ENCODE measurements around the gene ELOA. TPM values are rescaled to one million over a fixed set of nuclear protein-coding genes. Genes with fewer than 3 reads are reported as not detected.
A peak's percentile ranks its signal among the peaks of the same experiment; 100 is the strongest.
"Not testable (repeated sequence)": the region's sequence is repeated elsewhere in the genome, so short reads cannot be mapped to it uniquely, and the experiment has no call there.

The ELOA gene
- total RNA-seq, 1 experiment from 2014 or later = 70.7 TPM

DNA sequence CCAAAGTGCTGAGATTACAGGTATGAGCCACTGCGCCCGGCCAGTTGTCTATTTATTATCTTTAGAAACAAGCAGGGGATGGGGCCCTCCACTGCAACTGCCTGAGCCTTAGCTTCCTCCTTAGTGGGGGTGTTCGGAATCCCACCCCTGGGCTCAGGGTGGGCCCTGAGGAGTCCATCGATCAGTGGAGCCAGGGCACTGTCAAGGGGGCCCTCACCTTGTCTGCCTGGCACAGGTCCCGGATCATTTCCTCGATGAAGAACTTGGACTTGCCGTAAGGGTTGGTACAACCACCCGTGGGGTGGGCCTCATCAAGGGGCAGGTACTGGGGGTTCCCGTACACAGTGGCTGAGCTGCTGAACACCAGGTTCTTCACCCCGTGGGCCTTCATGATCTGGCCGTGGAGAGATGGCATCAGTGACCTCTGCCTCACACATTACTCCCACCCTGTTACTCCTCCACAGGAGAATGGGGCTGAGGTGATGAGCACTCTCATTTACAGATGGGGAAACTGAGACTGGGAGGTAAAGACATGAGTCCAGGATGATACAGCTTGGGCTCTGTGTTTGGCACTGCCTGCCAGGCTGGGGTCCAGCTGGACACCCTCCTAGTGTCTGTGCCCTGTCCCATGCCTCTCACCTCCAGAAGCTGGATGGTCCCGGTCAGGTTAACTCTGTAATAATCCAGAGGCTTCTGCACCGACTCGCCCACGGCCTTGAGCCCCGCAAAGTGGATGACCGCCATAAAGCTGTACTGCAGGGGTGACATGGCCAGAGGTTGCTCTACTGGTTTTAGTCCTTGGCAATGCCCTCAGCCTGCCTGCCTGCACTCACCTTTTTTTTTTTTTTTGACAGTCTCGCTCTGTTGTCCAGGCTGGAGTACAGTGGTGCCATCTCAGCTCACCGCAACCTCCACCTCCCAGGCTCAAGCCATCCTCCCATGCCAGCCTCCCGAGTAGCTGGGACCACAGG lies 54.5 kb downstream of the ELOA start:
- DNase-seq (ENCODE audit: low spot score) = no peak
- in situ Hi-C loops (cut with HindIII; ENCODE audit: low sequenced_read_pairs) = no loop called here

DNA sequence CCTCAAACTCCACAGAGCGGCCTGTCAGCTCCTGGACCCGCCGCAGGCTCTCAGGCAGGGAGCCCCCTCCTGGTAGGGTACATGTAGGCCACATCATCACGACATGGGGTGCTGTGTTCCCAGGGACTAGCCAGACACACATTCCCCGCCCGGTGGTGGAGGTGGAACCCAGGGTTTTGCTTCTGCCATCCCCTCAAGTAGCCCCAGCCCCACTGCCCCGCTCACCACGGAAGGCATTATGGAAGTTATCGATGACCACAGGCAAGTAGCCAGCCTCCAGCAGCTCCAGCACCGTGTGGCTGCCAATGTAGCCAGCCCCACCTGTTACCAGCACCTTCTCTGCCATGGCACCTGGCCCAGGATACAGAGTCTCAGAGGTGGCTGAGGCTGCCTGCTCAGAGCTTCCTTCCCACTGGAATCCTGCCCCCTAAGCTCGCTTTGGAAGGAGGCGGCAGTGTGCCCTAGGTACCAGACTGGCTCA lies 55.4 kb downstream of the ELOA start:
- in situ Hi-C loops (cut with HindIII; ENCODE audit: low sequenced_read_pairs) = no loop called here
- no peak for DNase-seq (ENCODE audit: low spot score)

- in situ Hi-C loops (cut with HindIII; ENCODE audit: low sequenced_read_pairs) = no loop called here
Measured at GRCh38 chr1:23799255-23799569, 55.9 kb downstream of the ELOA start.

GRCh38 chr1:23799570-23800399 lies 56.5 kb downstream of the ELOA start:
- DNase-seq (ENCODE audit: low spot score) = no peak
- in situ Hi-C loops (cut with HindIII; ENCODE audit: low sequenced_read_pairs) = no loop called here

More at GRCh38 chr1:23799255-23799569, 55.9 kb downstream of the ELOA start:
- no peak for DNase-seq (ENCODE audit: low spot score)

DNA sequence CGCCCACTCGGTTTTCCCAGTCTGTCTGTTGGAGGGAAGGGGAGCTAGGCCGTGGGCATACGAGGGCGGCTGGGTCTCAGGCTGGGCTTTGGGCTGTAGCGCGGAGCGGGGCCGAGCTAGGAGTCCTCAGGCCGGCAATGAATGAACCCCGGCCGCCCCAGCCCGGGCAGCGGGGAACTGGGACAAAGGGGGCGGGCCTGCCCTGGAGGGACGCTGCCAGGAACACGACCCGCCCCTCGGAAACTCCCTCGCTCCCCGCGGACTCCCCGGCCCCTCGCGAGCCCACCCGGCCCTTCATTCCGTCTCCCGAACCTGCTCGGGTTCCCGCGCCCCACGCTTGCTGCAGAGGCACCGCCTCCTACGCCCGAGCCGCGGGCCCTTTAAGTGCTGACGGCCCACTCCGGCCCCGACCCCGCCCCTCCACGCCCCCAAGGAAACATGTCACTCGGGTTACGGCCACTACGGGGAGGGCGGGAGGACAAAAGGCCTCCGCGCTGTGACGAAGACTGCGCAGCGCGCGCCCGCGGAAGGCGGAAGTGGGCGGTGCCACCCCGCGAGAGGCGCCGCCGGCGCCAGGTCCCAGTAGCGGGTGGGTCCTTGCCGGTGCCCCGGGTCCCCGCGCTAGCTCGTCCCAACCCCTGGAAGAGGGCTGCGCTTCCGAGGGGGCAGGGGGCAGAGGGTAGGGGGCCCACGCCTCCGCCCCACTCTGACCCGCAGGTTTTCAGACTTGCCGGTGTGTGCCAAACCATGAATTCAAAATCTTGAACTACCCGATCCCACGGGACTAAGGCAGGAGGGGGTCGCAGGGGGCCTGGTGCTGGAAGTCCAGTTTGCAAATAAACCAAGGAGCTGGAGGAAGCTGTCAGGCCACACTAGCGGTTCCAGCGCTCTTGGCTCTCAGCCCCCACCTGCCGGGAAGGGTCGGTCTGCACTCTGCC lies 57.4 kb downstream of the ELOA start, which contains the start of gene GALE:
GALE (minus strand) TSS at position 355 of the 938 bp plus-strand sequence. CDS start 1,747 bp downstream, outside the sequence.
- in situ Hi-C loops (cut with HindIII; ENCODE audit: low sequenced_read_pairs) = no loop called here
- peak; percentile 95 for DNase-seq (ENCODE audit: low spot score)

DNA sequence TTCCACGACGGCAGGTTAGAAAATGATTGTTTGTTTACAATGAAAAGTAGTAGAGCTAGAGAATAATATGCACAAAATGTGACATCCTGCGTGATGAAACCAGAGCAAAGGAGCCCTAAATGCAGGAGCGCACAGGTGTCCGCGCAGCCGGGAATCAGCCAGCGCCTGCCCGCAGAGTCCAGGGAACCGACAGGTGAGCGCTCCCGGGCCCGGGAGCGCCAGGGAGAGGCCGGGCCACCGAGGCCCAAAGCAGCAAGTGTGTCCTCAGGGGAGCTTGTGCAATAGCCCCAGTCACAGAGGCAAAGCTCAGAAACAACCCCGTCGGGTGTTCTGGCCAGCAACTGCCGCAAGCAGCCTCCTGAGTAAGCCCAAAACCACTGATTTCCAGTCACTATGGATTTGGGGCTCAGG lies 58.1 kb downstream of the ELOA start:
- in situ Hi-C loops (cut with HindIII; ENCODE audit: low sequenced_read_pairs) = no loop called here
- peak; percentile 38 for DNase-seq (ENCODE audit: low spot score)

GRCh38 chr1:23801876-23802275 lies 58.6 kb downstream of the ELOA start:
- DNase-seq (ENCODE audit: low spot score) = no peak
- in situ Hi-C loops (cut with HindIII; ENCODE audit: low sequenced_read_pairs) = no loop called here

DNA sequence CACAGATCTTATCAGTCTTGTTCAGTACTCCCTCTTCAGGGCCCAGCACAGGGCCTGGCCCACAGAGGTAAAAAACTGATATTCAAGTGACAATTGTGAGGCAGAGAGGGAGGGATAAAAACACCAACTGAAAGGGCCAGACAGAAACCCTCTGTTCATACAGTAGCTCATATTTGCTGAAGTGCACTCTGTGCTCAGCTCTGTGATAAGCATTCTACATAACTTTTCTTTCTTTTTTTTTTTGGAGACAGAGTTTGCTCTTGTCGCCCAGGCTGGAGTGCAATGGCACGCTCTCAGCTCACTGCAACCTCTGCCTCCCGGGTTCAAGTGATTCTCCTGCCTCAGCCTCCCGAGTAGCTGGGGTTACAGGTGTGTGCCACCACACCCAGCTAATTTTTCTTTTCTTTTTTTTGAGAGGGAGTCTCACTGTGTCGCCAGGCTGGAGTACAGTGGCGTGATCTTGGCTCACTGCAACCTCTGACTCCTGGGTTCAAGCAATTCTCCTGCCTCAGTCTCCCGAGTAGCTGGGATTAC lies 59.6 kb downstream of the ELOA start:
- DNase-seq (ENCODE audit: low spot score); in situ Hi-C loops (cut with HindIII; ENCODE audit: low sequenced_read_pairs): not testable (repeated sequence)

DNA sequence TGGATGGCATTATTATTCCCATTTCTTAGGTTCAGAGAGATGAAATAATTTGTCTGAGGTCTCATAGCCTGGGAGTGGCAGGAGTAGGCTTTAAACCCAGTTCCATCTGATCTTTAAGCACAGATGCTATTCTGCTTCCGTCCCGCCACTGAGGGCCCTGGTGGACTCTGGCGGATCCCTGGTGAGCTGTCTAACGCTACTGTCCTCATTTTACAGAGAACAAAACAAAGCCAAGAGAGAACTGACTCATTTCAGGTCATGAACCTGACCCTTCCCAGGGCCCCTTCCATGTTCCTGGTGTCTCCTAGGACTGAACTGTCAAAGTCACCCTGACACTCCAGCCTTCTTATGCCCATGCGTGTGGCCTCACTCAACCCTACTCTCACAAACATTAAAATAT lies 60.4 kb downstream of the ELOA start:
- in situ Hi-C loops (cut with HindIII; ENCODE audit: low sequenced_read_pairs) = no loop called here
- no peak for DNase-seq (ENCODE audit: low spot score)

- no peak for DNase-seq (ENCODE audit: low spot score)
- in situ Hi-C loops (cut with HindIII; ENCODE audit: low sequenced_read_pairs) = no loop called here
Measured at GRCh38 chr1:23804183-23804835, 61.0 kb downstream of the ELOA start.

DNA sequence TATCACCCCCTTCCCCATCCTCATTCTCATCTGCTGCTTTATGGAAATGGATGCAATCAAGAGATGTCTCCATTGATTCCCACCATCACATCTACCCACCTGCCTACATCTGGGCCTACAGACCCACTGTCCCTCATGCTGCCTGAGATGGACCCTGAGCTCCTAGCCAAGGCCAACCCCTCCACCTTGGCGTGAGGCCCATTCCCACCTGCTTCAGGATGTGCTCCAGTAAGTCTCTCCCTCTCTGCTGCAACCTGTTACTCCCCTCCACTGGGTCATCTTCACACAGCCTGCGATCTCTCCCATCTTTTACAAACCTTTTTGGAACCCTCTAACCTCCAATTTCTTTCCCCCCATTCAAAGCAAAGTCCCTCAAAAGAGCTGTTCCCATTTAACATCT lies 61.8 kb downstream of the ELOA start:
- no peak for DNase-seq (ENCODE audit: low spot score)
- in situ Hi-C loops (cut with HindIII; ENCODE audit: low sequenced_read_pairs) = no loop called here

DNA sequence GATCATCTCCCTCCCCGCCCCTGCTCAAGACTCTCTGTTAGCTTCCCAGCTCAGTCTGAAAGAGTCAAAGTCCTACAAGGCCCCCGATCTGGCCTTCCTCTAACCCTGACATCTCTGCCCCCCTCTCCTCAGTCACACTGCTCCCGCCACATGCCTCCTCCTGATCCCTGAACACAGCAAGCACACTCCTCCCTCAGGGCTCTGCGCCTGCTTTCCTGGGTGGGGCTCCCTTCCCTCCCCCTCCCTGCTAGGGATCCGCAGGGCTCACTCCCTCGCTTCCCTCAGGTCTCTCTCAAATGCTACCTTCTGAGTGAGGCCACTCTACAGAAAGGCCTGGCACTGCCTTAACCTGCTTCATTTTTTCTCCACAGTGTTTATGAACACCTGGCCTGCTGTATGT lies 63.0 kb downstream of the ELOA start:
- DNase-seq (ENCODE audit: low spot score) = no peak
- in situ Hi-C loops (cut with HindIII; ENCODE audit: low sequenced_read_pairs) = no loop called here

DNA sequence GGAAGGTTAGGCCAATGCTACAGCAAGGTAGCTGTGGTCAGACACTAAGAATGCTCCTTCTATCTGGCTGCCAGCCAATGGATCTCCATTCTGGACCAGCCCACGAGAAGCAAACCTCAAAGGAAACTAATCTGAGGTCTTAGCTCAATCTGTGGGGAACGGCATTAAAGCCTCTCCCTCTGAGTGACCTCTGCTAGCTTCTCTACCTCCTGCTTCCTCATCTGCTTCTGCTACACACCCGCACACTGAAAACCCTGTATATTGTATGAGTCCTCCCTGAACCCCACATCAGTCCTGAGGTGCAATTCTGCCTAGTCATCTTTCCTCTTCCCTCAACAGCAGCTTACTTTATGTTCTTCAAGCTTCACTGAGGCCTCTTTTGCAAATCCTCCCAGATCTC lies 64.2 kb downstream of the ELOA start:
- in situ Hi-C loops (cut with HindIII; ENCODE audit: low sequenced_read_pairs) = no loop called here
- no peak for DNase-seq (ENCODE audit: low spot score)

- DNase-seq (ENCODE audit: low spot score) = peak; percentile 26
- in situ Hi-C loops (cut with HindIII; ENCODE audit: low sequenced_read_pairs) = no loop called here
Measured at GRCh38 chr1:23809751-23810171, 66.5 kb downstream of the ELOA start.

GRCh38 chr1:23810818-23811540 lies 67.7 kb downstream of the ELOA start:
- in situ Hi-C loops (cut with HindIII; ENCODE audit: low sequenced_read_pairs) = no loop called here
- peak; percentile 13 for DNase-seq (ENCODE audit: low spot score)

All from G401 (cell line).